H1 (cell line): ENCODE data around the gene INTS1.

Source experiments
- EZH2 ChIP-seq: fragments of 200-600 bp; sonication (generic); IDR thresholded peaks from 2 replicates; pipeline ENCODE4 v1.7.1; 2012; ENCODE audit warnings: low read depth, mild to moderate bottlenecking, moderate library complexity, low read length, inconsistent platforms; ENCODE audit not compliant: severe bottlenecking
- KDM5A ChIP-seq: fragments of 200-600 bp; IDR thresholded peaks from 2 replicates; pipeline ENCODE4 v1.7.1; 2012; ENCODE audit warnings: mild to moderate bottlenecking, low read length, inconsistent platforms, mixed read lengths

- TF ChIP-seq KDM5A (no peak), EZH2 (no peak)
These were observed 70.9 kb downstream of the INTS1 start for GRCh38 chr7:1433128-1433920.
